ENCODE measurements around the gene EBP. TPM values are rescaled to one million over a fixed set of nuclear protein-coding genes. Genes with fewer than 3 reads are reported as not detected.

The EBP gene
- total and polyA plus RNA-seq, 2 experiments from 2014 or later: 128 to 176 TPM

- no peak for TF ChIP-seq POLR2AphosphoS5 (IDR thresholded peaks at IDR 0.05; ENCODE audit: low read depth)
- no peak for TF ChIP-seq ZNF331 (CRISPR knock-in tag; IDR thresholded peaks at IDR 0.05; ENCODE audit: low read depth)
- no peak for TF ChIP-seq CREB1 (CRISPR knock-in tag; IDR thresholded peaks at IDR 0.05; ENCODE audit: low read depth)
- no peak for TF ChIP-seq NANOG (IDR thresholded peaks at IDR 0.05; ENCODE audit: borderline replicate concordance)
- TF ChIP-seq STAT1 (IDR thresholded peaks at IDR 0.05; ENCODE audit: unreplicated experiment): no peak
Measured at GRCh38 chrX:48559636-48560035, 38.0 kb downstream of the EBP start (continued).

GRCh38 chrX:48560056-48560455, 38.4 kb downstream of the EBP start:
- H3K4me3 Mint-ChIP-seq: no peak overlapping the region
- no peaks in the 10 kb centered on the region for H4K20me1 ChIP-seq (replicated peaks; ENCODE audit: insufficient read depth)
- H3K27me3 ChIP-seq (ENCODE audit: insufficient read depth): no peaks in the 10 kb centered on the region
- H3K79me2 ChIP-seq (replicated peaks; ENCODE audit: insufficient read depth): no peaks in the 10 kb centered on the region
- H3K9me3 Mint-ChIP-seq: no peaks in the 10 kb centered on the region
- H3K36me3 Mint-ChIP-seq (ENCODE audit: low read depth): peaks cover 12% of the 10 kb centered on the region; the same call in 2 of the 3 replicates
- H3K36me3 ChIP-seq (ENCODE audit: insufficient read depth): no peaks in the 10 kb centered on the region
- no peaks in the 10 kb centered on the region for H3K27me3 Mint-ChIP-seq (ENCODE audit: insufficient read depth, low read depth, poor library complexity)
- H3K27ac Mint-ChIP-seq: no peak overlapping the region
- no peak for DNase-seq (ENCODE audit: low spot score)
- no peaks in the 10 kb centered on the region for H3F3A ChIP-seq (replicated peaks; ENCODE audit: low read depth)
- no peaks in the 10 kb centered on the region for H3K4me1 Mint-ChIP-seq
- TF ChIP-seq ZNF462 (CRISPR knock-in tag; IDR thresholded peaks at IDR 0.05) (no peak), REST (IDR thresholded peaks at IDR 0.05; ENCODE audit: unreplicated experiment) (no peak), JUNB (IDR thresholded peaks at IDR 0.05; ENCODE audit: unreplicated experiment) (no peak), ZNF331 (CRISPR knock-in tag; IDR thresholded peaks at IDR 0.05; ENCODE audit: low read depth) (no peak), EZH2 (IDR thresholded peaks at IDR 0.05; ENCODE audit: low read depth, unreplicated experiment) (no peak), ETS1 (IDR thresholded peaks at IDR 0.05) (no peak), ZNF114 (CRISPR knock-in tag; IDR thresholded peaks at IDR 0.05) (no peak), EZH2phosphoT487 (IDR thresholded peaks at IDR 0.05; ENCODE audit: unreplicated experiment) (no peak), CTCF (conservative IDR thresholded peaks at IDR 0.05; ENCODE audit: low read depth in 2 of 2) (no peak), CREB1 (CRISPR knock-in tag; IDR thresholded peaks at IDR 0.05; ENCODE audit: low read depth) (no peak)
- no peak overlapping the region for H3K27ac ChIP-seq (ENCODE audit: low read depth)
- no peaks in the 10 kb centered on the region for H3K4me1 ChIP-seq (ENCODE audit: insufficient read depth)
- H3K4me2 ChIP-seq: no peak overlapping the region
- no peak overlapping the region for H2AFZ ChIP-seq
- no peak for ATAC-seq
- no peaks in the 10 kb centered on the region for H3K9me2 ChIP-seq (ENCODE audit: insufficient read depth)
- no peak overlapping the region for H3K4me3 ChIP-seq

All from GM23338 (cell line).